GM12878 (cell line): ENCODE results near the gene BCAR3.

Source experiments
- CBFB ChIP-seq: IDR thresholded peaks from 2 replicates; pipeline ENCODE4 v1.6.1; 2016; ENCODE audit warnings: antibody characterized with exemption, low read depth
- CHD2 ChIP-seq: IDR thresholded peaks from 2 replicates; pipeline ENCODE4 v1.6.1; 2011; ENCODE audit warnings: low read depth, low read length, improper control_type of control experiment, borderline replicate concordance
- CTCF ChIP-seq, 3 experiments: IDR thresholded peaks in 2 of 3; conservative IDR thresholded peaks in 1 of 3; 2 replicates each; pipeline ENCODE4 v1.5.1; 2011; ENCODE audit warnings: low read depth in 3 of 3, low read length in 3 of 3, mild to moderate bottlenecking in 3 of 3, control low read depth in 2 of 3, moderate library complexity in 2 of 3, inconsistent platforms in 1 of 3, mixed read lengths in 1 of 3; ENCODE audit not compliant: control insufficient read depth in 2 of 3, insufficient read depth in 1 of 3; ENCODE audit errors: extremely low read depth in 1 of 3
- EZH2 ChIP-seq: IDR thresholded peaks from 2 replicates; pipeline ENCODE4 v1.6.1; 2012; ENCODE audit warnings: low read depth, mild to moderate bottlenecking, control low read depth, inconsistent platforms, low read length, borderline replicate concordance; ENCODE audit not compliant: control insufficient read depth
- HDAC6 ChIP-seq: fragments of 200-600 bp; sonication (generic); IDR thresholded peaks from one replicate; pipeline ENCODE4 v1.8.0; 2017; ENCODE audit warnings: antibody characterized with exemption; ENCODE audit not compliant: unreplicated experiment
- HDGF ChIP-seq: fragments of 450-650 bp; IDR thresholded peaks from 2 replicates; pipeline ENCODE4 v1.6.1; 2016; ENCODE audit warnings: antibody characterized with exemption
- IKZF1 ChIP-seq: fragments of 450-650 bp; conservative IDR thresholded peaks from 2 replicates; pipeline ENCODE4 v1.6.1; 2017; ENCODE audit warnings: antibody characterized with exemption, mild to moderate bottlenecking
- NFIC ChIP-seq: IDR thresholded peaks from 2 replicates; pipeline ENCODE4 v1.6.1; 2012; ENCODE audit warnings: low read depth, mild to moderate bottlenecking, inconsistent platforms, low read length, moderate library complexity
- PBX3 ChIP-seq: IDR thresholded peaks from 2 replicates; pipeline ENCODE4 v1.6.1; 2011; ENCODE audit warnings: mild to moderate bottlenecking, low read depth, low read length, moderate library complexity; ENCODE audit not compliant: insufficient replicate concordance
- POLR2A ChIP-seq: IDR thresholded peaks from 2 replicates; pipeline ENCODE4 v1.6.1; 2011; ENCODE audit warnings: low read depth, mild to moderate bottlenecking, low read length
- POLR2AphosphoS5 ChIP-seq: IDR thresholded peaks from 2 replicates; pipeline ENCODE4 v1.6.1; 2011; ENCODE audit warnings: mild to moderate bottlenecking, low read length, inconsistent platforms
- SMC3 ChIP-seq: IDR thresholded peaks from 2 replicates; pipeline ENCODE4 v1.6.1; 2011; ENCODE audit warnings: low read length, improper control_type of control experiment, borderline replicate concordance
- TAF1 ChIP-seq: IDR thresholded peaks from 2 replicates; pipeline ENCODE4 v1.6.1; 2011; ENCODE audit warnings: mild to moderate bottlenecking, low read depth, low read length, borderline replicate concordance
- TF ChIP-seq, protein P1 (sequence below): IDR thresholded peaks from 2 replicates; pipeline ENCODE4 v1.6.1; 2011; ENCODE audit warnings: borderline replicate concordance, low read depth, mild to moderate bottlenecking, moderate library complexity, low read length; ENCODE audit not compliant: insufficient read depth, poor library complexity, severe bottlenecking

- TF ChIP-seq SMC3 = no peak
- no peak for TF ChIP-seq CTCF (IDR thresholded peaks at IDR 0.05 in 2 of 3, conservative IDR thresholded peaks at IDR 0.05 in 1 of 3; ENCODE audit: control insufficient read depth in 2 of 3, extremely low read depth in 1 of 3, insufficient read depth in 1 of 3, low read depth in 3 of 3, low read length in 3 of 3)
- TF ChIP-seq, protein P1, sequence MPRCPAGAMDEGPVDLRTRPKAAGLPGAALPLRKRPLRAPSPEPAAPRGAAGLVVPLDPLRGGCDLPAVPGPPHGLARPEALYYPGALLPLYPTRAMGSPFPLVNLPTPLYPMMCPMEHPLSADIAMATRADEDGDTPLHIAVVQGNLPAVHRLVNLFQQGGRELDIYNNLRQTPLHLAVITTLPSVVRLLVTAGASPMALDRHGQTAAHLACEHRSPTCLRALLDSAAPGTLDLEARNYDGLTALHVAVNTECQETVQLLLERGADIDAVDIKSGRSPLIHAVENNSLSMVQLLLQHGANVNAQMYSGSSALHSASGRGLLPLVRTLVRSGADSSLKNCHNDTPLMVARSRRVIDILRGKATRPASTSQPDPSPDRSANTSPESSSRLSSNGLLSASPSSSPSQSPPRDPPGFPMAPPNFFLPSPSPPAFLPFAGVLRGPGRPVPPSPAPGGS = no peak
- TF ChIP-seq CBFB = no peak
- TF ChIP-seq POLR2AphosphoS5 = no peak
- TF ChIP-seq NFIC = no peak
- TF ChIP-seq EZH2 = no peak
- no peak for TF ChIP-seq PBX3
- no peak for TF ChIP-seq TAF1
- TF ChIP-seq HDAC6 = no peak
- TF ChIP-seq CHD2 = no peak
- no peak for TF ChIP-seq POLR2A
- TF ChIP-seq HDGF = no peak
- no peak for TF ChIP-seq IKZF1
Observed at GRCh38 chr1:93526431-93526830, 155.2 kb downstream of the BCAR3 start.
